Sigmoid colon (tissue), 3 donors: Measurements from ENCODE around the gene CARD11.

Source experiments
- POLR2A ChIP-seq, 2 donors: fragments of 450-650 bp; IDR thresholded peaks; one replicate each; pipeline ENCODE4 v1.6.1; 2016; ENCODE audit warnings: antibody characterized with exemption in 2 of 2, mild to moderate bottlenecking in 2 of 2, moderate library complexity in 2 of 2
- TF ChIP-seq, protein P1 (sequence below), 4 experiments: fragments of 450-650 bp in 3 of 4; fragments of 200-600 bp in 1 of 4; IDR thresholded peaks; one replicate each; pipeline ENCODE4 v1.5.1; 2016 to 2019; ENCODE audit warnings: antibody characterized with exemption in 4 of 4, mild to moderate bottlenecking in 3 of 4, moderate library complexity in 2 of 4

DNA sequence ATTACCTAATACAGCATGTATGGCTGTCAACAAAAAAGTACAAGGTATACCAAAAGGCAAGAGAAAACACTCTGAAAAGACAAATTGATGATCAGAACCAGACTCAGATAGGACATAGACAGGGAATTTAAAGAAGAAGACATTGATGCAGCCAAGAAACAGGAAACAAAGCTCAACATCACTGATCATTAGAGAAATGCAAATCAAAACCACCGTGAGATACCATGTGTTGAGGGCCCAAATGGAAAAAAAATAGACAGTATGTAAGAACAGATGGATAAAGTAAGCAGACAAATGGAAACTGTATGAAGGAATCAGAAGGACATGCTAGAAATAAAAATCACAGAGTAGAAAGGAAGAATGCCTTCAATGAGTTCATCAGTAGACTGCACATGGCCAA, 23.3 kb downstream of the CARD11 start:
- TF ChIP-seq, protein P1, sequence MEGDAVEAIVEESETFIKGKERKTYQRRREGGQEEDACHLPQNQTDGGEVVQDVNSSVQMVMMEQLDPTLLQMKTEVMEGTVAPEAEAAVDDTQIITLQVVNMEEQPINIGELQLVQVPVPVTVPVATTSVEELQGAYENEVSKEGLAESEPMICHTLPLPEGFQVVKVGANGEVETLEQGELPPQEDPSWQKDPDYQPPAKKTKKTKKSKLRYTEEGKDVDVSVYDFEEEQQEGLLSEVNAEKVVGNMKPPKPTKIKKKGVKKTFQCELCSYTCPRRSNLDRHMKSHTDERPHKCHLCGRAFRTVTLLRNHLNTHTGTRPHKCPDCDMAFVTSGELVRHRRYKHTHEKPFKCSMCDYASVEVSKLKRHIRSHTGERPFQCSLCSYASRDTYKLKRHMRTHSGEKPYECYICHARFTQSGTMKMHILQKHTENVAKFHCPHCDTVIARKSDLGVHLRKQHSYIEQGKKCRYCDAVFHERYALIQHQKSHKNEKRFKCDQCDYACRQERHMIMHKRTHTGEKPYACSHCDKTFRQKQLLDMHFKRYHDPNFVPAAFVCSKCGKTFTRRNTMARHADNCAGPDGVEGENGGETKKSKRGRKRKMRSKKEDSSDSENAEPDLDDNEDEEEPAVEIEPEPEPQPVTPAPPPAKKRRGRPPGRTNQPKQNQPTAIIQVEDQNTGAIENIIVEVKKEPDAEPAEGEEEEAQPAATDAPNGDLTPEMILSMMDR (IDR thresholded peaks at IDR 0.05), result no peak
- TF ChIP-seq POLR2A (IDR thresholded peaks at IDR 0.05), result no peak
